ENCODE data around the gene TUBGCP3. TPM values are rescaled to one million over a fixed set of nuclear protein-coding genes. Genes with fewer than 3 reads are reported as not detected.
A peak's percentile ranks its signal among the peaks of the same experiment; 100 is the strongest.

TUBGCP3 gene, protein sequence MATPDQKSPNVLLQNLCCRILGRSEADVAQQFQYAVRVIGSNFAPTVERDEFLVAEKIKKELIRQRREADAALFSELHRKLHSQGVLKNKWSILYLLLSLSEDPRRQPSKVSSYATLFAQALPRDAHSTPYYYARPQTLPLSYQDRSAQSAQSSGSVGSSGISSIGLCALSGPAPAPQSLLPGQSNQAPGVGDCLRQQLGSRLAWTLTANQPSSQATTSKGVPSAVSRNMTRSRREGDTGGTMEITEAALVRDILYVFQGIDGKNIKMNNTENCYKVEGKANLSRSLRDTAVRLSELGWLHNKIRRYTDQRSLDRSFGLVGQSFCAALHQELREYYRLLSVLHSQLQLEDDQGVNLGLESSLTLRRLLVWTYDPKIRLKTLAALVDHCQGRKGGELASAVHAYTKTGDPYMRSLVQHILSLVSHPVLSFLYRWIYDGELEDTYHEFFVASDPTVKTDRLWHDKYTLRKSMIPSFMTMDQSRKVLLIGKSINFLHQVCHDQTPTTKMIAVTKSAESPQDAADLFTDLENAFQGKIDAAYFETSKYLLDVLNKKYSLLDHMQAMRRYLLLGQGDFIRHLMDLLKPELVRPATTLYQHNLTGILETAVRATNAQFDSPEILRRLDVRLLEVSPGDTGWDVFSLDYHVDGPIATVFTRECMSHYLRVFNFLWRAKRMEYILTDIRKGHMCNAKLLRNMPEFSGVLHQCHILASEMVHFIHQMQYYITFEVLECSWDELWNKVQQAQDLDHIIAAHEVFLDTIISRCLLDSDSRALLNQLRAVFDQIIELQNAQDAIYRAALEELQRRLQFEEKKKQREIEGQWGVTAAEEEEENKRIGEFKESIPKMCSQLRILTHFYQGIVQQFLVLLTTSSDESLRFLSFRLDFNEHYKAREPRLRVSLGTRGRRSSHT
- total RNA-seq (10 to 100 TPM; 11.8 to 23.5 (median 17.4) TPM), polyA plus RNA-seq (10 to 100 TPM in 1 of 2 donors, 1 to 10 TPM in 1; 6.0 to 12.1 TPM)
- long read RNA-seq, donor 1, transcript TUBGCP3-201 (22 exons, 3,899 nt) = major isoform, 18 of 29 reads
- long read RNA-seq, donor 1, partial matches to known transcripts = 8 of 29 reads
- long read RNA-seq, donor 1, other reads (novel, unspliced or antisense) = 3 of 29 reads
- long read RNA-seq, donor 2, transcript TUBGCP3-201 (22 exons, 3,899 nt) = major isoform, 41 of 75 reads
- long read RNA-seq, donor 2, partial matches to known transcripts = 18 of 75 reads
- long read RNA-seq, donor 2, other reads (novel, unspliced or antisense) = 11 of 75 reads
- long read RNA-seq, donor 3, transcript TUBGCP3-201 (22 exons, 3,899 nt) = major isoform, 25 of 38 reads
- long read RNA-seq, donor 3, partial matches to known transcripts = 8 of 38 reads
- long read RNA-seq, donor 3, other reads (novel, unspliced or antisense) = 4 of 38 reads

DNA sequence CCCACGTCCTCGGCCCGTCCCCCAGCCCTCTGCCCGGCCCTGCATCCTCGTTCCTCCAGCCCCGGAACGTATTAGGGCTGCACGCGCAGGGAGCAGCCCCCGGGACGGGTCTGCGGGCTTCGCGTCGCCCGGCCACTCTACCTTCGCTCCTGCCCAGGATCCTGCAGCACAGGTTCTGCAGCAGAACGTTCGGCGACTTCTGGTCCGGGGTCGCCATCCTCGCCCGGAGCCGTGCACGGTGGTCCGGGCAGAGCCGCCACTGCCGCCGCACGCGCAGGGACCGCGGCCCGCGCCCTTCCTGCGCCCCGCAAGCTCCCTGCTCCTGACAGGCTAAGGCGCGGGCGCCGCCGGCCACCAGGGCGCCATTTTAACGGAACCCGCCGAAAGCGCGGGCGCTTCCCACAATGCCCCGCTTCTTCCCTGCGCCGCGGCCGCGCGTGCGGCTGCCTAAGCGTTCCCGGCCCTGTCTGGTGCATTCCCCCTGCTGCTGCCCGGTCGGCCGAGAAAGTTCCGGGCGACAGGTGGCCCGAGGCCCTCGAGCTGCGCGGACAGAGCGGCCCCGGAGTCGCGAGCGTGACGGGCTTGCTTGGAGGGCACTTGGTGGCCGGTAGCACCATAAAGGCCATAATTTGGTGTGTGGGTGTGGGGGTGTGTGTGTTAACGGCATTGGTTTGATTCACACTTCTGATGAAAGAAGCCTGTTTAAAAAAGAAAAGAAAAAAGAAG is at the start of gene TUBGCP3:
TUBGCP3 (minus strand) TSS at position 390 of the 726 bp plus-strand sequence; CDS start at position 217, 173 bp downstream.
- TF ChIP-seq, protein P1, sequence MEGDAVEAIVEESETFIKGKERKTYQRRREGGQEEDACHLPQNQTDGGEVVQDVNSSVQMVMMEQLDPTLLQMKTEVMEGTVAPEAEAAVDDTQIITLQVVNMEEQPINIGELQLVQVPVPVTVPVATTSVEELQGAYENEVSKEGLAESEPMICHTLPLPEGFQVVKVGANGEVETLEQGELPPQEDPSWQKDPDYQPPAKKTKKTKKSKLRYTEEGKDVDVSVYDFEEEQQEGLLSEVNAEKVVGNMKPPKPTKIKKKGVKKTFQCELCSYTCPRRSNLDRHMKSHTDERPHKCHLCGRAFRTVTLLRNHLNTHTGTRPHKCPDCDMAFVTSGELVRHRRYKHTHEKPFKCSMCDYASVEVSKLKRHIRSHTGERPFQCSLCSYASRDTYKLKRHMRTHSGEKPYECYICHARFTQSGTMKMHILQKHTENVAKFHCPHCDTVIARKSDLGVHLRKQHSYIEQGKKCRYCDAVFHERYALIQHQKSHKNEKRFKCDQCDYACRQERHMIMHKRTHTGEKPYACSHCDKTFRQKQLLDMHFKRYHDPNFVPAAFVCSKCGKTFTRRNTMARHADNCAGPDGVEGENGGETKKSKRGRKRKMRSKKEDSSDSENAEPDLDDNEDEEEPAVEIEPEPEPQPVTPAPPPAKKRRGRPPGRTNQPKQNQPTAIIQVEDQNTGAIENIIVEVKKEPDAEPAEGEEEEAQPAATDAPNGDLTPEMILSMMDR (IDR thresholded peaks at IDR 0.05) = peak in 8 of 12 donors; percentile 3 to 37 (median 12)
- peak in 1 of 2 donors; percentile 41 for TF ChIP-seq POLR2A (IDR thresholded peaks at IDR 0.05)
- Histone ChIP-seq H3K27ac (peak within 1 kb of the TSS; percentile 87 to 99 (median 96)), H3K4me3 (peak within 1 kb of the TSS; percentile 63 to 99 (median 96)), H3K9me3 (no peaks in the 10 kb centered on the region), H3K36me3 (no peaks in the 10 kb centered on the region), H3K27me3 (no peaks in the 10 kb centered on the region), H3K4me1 (peaks cover 0 to 42% (median 15%) of the 10 kb centered on the region in 12 donors)
- ATAC-seq (peak; percentile 86 to 97 (median 96)), DNase-seq (peak; percentile 87 to 93 (median 91))
- intact Hi-C loops (cut with DNase I) = loop anchor here in 1 of 10 donors (1.0 kb wide), 1 partner anchor 18 kb away; no protein-coding TSS in a partner anchor
- 0 to 1% (median 1%) methylated on average over 37 to 77 of the region's 77 CpGs for WGBS, 4 donors

DNA sequence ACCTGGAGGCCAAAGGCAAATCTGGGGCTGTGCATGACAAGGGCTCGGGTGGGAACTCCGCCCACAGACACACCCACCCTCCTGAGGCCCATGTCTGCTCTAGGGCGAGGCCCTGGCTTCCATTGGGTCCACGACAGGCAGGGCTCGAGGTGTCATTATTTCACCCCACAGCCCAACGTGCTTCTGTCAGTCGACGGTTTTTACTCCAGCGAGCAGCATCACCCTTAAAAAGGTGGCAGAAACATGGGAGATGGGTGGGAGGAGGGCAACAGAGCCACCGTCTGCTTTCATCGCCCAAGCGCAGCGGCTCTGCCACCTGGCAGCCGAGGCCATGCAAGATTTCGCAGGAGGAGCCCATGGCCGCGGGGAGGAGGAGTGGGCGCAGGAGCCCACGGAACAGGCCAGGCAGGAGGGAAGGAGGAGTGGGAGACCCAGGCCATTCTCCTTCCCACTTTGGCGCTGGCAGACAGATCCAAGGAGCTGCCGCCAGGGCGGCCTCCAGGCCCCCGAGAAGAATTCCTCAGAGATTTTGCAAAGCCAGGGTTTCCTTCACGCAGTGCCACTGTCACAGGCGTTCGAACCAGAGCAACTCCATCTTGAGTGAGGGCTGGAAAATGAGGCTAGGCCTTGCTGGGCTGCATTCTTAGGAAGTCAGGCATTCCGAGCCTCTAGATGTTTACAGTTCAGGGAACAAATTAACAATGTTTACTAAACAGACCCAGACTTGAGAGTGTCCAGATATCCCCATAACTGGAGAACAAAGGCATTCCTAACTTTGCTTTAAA is 49.3 kb upstream of the TUBGCP3 start:
- Histone ChIP-seq H3K9me3 (no peaks in the 10 kb centered on the region), H3K27me3 (peaks cover 2 to 56% (median 17%) of the 10 kb centered on the region in 9 donors), H3K4me3 (no peak overlapping the region), H3K27ac (no peak overlapping the region), H3K36me3 (no peaks in the 10 kb centered on the region), H3K4me1 (peaks cover 0 to 18% (median 0%) of the 10 kb centered on the region in 12 donors)
- ATAC-seq (no peak), DNase-seq (no peak)
- TF ChIP-seq POLR2A (IDR thresholded peaks at IDR 0.05) = no peak
- TF ChIP-seq, protein P1 (IDR thresholded peaks at IDR 0.05) = no peak
- WGBS, 4 donors = 76 to 90% (median 87%) methylated on average over 27 of the region's 27 CpGs
- intact Hi-C loops (cut with DNase I) = loop anchor here in 2 of 10 donors (5.0 kb wide), 2 partner anchors 50 to 240 kb away; no protein-coding TSS in a partner anchor

DNA sequence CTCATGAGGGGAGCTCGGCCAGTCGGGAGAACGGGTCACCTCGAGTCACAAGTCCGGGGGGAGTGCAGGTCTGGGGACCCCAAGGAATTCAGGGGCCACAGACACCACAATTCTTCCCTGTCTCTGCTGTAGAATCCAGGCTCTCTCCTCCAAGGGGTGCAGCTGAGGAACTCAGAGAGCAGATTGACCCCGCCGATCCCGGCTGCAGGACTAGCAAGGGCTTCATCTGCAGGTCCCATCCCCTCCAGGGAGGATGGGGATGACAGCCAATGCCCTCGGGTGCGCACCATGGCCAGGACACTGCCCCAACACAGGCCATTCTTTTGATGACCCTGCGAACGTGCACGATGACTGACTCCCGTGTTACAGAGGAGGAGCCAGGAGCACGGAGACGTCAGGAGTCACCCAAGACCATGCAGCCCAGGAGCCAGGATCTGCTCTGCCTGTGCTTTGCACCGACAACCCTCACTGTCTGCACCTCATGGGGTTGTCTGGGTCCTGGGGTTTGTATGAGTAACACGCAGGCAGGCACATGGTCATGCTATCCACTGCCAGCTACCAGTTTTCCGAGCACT is 48.5 kb upstream of the TUBGCP3 start:
- WGBS, 4 donors = 85 to 92% (median 89%) methylated on average over 18 to 19 of the region's 19 CpGs
- TF ChIP-seq POLR2A (IDR thresholded peaks at IDR 0.05) = no peak
- TF ChIP-seq, protein P1 (IDR thresholded peaks at IDR 0.05) = no peak
- Histone ChIP-seq H3K27ac (no peak overlapping the region), H3K36me3 (no peaks in the 10 kb centered on the region), H3K4me3 (no peak overlapping the region), H3K9me3 (no peaks in the 10 kb centered on the region), H3K4me1 (peaks cover 0 to 11% (median 0%) of the 10 kb centered on the region in 12 donors), H3K27me3 (peaks cover 2 to 56% (median 17%) of the 10 kb centered on the region in 9 donors)
- intact Hi-C loops (cut with DNase I) = loop anchor here in 2 of 10 donors (5.0 kb wide), 2 partner anchors 51 to 241 kb away; no protein-coding TSS in a partner anchor
- ATAC-seq (no peak), DNase-seq (no peak)
